GM21717 (cell line): ENCODE results near the gene FASTKD3.

Source experiments
- ATAC-seq: cut with Tn5 transposase; IDR thresholded peaks from one replicate; pipeline ENCODE4 v1.9.1; 2021; ENCODE audit warnings: mild to moderate bottlenecking, moderate library complexity; ENCODE audit not compliant: unreplicated experiment

FASTKD3 gene

DNA sequence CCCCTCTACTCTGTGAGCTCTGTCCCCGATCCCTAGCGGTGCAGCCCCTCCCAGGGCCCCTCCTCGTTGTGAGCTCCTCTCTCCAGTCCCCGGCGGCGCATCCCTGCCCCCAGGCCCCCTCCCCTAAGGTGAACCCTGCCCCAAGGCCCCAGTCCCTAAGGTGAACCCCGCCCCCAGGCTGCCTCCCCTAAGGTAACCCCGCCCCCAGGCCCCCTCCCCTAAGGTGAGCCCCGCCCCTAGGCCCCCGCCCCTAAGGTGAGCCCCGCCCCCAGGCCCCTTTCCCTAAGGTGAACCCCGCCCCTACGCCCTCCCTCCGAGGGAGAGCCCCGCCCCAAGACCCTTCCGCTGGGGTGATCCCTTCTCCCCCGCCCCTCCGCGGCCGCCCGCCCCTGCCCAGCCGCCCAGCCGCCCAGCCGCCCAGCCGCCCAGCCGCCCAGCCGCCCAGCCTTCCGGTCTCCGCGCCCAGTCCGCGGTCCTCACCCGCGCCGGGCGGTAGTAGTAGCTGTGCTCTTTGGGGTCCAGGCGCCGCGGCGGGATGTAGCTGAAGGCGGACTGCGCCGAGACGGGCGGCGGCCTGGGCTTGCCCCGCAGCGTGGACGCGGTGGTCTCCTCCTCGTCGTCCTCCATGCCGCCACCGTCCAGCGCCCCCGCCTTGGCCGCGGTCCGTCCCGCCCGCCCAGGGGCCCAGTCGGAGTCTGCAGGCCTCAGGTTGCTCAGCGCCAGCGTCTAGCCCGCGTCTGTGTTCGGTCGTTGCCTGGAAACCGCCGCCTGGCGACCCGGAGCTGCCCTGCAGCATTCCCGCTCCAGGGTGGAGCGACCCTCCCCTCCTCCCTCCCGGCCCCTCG, 18.2 kb downstream of the FASTKD3 start, which contains the start of gene CFAP90:
TSS of gene CFAP90 (minus strand) at position 739 of the 845 bp plus-strand sequence. CDS start at position 627, 112 bp downstream.
- ATAC-seq: no peak

DNA sequence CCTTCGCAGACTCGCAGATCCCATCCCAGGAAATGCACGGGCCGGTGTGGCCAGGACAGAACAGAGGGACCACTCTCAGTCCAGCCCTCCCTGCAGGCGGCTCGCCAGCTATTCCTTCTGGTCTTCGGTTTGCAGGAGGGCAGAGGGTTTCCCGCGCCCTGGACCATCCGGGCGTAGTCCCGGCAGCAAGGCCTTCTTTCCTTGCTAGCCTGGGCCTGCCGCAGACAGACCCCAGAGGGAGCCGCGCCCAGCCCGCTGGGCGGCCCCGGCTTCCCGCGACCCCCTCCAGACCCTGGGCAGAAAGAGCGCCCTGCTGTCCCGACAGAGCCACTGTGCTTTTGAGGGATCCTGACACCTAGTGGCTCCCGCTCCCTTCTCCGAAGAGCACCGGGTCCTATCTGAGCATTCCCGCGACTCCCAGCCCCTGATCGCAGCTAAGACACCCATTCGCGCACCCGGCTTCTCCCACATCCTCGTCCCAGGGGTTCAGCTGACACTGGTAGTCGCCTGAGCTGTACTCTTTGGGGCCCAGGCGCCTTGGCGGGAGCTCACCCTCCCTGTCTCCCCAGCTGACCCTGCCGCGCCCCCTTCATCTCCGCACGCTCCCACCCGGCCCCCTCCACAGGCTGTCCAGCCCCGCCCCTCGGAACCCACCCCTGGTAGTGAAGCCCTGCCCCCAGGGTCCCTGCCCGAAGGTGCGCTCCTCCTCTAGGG, 19.0 kb downstream of the FASTKD3 start:
- no peak for ATAC-seq

DNA sequence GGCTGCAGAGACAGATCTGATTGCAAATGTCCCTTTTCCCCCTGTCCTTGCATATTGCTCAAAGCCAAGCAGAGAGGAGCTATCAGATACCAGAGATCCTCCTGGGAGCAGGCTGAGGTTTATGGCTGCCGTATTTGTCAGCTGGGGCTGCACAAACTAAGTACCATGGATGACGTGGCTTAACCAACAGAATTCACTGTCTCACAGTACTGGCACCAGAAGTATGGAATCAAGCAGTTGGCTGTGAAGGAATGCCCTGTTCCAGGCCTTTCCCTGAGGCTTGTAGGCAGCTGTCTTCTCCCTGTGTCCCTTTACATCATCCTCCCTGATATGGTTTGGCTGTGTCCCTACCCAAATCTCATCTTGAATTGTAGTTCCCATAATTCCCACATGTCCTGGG, 20.5 kb downstream of the FASTKD3 start:
- no peak for ATAC-seq

DNA sequence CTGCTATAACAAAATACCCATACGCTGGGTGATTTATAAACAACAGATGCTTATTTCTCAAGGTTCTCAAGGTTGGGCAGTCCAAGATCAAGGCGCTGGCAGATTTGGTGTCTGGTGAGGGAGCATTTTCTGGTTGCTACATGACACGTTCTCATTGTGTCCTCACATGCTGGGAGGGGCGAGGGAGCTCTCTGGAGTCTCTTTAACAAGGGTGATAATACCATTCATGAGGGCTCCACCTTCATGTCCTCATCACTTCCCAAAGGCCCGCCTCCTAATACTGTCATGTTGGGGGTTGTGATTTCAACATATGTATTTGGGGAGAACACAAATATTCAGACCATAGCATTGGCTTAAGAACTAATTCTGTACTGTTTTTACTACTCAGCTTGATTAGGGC, 22.5 kb downstream of the FASTKD3 start:
- no peak for ATAC-seq

DNA sequence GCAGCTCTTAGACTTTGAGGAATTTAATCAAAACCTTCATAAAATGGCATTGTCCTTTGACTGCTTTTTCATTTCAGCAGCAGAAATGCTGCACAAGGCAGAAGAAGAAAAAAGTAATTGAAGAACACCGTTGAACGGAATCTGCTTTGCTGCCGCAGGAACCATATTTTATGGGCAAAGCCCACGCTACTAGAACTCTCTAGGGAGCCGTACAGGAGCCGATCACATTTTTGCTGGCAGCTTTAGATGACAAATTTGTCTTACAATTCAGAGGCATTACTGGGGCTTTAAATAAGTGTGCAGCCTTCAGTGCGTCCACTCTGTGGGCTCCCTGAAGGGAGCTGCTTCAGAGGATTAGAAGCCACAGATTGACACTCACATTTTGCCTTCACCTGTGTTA, 23.3 kb downstream of the FASTKD3 start:
- ATAC-seq: no peak

DNA sequence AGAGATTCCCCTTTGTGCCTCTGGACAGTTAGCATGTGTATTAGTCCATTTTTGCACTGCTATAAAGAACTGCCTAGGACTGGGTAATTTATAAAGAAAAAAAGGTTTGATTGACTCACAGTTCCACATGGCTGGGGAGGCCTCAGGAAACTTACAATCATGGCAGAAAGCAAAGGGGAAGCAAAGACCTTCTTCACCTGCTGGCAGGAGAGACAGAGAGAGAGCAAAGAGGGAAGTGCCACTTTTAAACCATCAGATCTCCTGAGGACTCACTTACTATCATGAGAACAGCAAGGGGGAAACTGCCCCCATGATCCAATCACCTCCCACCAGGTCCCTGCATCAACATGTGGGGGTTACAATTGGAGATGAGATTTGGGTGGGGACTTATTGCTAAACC, 23.9 kb downstream of the FASTKD3 start:
- no peak for ATAC-seq

DNA sequence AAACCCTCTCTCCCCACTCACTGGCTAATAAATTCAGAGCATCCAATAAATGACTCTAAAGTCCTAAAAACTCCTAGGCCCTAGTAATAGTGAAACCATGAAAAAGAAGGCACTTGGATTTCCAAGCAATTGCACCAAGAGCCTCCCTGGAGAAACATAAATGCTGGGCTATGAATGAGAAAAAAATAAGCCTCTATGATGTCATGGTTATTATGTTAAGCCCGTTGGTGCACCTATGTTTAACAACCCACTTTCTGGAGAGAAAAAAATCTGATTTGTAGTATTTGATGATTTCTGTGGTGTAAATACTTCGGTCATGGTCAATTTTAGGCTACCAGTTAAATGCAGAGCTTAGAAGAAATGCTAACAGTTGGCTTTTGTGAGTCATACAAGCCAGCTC, 26.3 kb downstream of the FASTKD3 start:
- ATAC-seq: no peak

DNA sequence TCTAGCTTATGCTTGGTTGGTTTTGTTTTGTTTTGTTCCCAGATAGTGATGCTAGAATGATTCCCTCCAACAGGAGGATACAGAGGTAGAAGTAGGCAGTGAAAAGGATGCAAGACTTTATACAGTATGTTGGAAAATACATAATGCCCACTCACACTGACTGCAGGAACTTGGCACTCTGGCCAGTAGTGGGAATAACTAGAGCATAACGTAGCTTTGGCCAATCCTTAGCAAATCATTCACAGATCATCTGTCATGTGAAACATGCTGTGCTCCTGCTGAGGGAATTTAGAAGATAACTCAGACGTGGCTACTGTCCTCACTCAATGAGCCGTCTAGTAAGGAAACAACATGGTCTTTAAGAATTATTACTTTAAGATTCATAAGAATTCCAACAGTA, 31.4 kb downstream of the FASTKD3 start:
- no peak for ATAC-seq

DNA sequence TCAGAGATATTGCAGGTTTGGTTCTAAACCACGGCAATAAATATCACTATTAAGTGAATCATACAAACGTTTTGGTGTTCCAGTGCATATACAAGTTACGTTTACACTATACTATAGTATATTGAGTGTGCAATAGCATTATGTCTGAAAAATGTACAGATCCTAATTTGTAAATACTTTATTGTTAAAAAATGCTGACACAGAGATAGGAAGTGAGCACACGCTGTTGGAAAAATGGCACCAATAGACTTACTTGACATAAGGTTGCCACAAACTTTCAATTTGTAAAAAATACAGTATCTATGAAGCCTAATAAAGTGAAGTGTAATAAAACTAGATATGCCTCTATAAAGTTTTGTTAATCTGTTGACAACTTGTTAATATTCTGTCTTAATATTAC, 33.8 kb downstream of the FASTKD3 start:
- no peak for ATAC-seq

DNA sequence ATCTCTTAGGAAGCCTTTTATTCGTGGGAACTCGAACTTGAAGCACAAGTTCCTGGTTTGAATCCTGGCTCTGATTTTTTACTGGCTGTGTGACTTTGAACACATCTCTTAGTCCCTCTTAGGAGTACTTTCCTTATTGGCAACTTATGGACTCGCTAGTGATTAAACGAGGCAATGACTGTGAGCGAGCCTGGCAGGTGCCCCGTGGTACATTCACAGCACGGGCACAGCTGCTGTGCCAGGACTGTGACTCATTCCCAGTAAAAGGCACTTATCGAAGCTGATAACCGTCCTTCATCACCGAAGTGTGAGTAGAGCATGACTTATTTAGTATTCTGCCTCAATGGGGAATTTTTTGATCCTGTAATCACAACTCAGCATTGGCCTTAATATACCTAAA, 40.6 kb downstream of the FASTKD3 start:
- ATAC-seq: no peak

DNA sequence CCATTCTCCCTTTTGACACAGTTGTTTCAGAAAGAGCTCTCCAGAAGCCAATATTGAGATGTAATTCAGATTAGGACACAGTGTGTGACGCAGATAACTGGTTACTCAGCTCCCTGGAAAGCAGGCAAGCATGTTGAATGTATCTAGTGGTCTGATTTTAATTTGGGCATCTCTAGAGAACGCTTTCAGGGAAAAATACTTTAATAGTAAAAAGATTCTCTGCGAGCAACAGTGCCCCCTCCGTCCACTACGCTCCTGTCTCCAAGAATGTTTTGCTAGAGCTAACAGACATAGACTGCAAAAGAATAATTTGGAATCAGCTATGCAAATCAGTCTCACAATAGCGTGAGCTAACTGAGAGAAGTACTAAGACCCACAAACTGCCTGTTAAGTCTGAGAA, 41.2 kb downstream of the FASTKD3 start:
- ATAC-seq: no peak

DNA sequence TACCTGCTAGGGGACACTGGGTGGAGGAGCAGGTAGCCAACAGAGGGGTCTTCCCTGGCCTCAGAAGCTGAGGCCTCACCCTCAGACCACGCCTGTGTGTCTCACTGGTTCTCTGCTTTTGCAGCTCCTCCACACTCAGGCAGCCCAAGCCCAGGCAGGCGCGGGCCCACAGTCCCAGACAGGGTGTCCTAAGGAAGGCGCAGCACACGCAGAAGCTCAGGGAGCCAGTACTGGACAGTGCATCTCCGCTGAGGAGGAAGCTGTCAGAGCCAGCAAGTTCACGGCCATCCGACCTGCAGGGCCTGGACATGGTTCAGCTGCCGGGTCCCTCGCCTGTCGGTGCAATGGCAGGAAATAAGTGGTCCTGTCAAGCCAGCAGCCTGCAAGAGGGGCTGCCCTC, 43.2 kb downstream of the FASTKD3 start:
- no peak for ATAC-seq

DNA sequence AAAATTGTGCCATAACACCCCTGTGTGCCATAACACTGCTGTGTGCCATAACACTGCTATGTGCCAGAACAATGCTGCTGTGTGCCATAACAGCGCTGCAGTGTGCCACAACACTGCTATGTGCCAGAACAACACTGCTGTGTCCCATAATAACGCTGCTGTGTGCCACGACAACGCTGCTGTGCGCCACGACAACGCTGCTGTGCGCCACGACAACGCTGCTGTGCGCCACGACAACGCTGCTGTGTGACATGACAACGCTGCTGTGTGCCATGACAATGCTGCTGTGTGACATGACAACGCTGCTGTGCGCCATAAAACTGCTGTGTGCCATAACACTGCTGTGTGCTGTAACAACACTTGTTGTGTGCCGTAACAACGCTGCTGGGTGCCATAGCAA, 43.8 kb downstream of the FASTKD3 start:
- ATAC-seq: no peak

DNA sequence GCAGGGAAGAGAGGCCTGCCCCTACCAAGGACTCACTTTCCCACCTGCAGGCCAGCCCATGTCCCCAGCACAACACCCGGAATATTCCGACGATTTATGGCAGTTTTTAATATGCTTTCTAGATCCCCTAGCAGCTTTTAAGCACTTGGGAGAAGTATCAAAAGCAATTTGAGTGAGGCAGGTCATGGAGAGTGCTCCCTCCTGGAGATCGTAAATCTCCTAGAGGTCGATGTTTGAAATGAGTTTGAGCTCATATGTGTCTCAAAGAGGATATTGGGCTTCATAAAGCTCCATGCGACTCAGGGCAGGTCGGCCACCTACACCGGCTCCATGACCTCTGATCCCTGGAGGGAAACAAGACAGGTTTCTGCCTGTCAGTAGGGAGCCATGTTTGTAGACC, 45.2 kb downstream of the FASTKD3 start:
- no peak for ATAC-seq

DNA sequence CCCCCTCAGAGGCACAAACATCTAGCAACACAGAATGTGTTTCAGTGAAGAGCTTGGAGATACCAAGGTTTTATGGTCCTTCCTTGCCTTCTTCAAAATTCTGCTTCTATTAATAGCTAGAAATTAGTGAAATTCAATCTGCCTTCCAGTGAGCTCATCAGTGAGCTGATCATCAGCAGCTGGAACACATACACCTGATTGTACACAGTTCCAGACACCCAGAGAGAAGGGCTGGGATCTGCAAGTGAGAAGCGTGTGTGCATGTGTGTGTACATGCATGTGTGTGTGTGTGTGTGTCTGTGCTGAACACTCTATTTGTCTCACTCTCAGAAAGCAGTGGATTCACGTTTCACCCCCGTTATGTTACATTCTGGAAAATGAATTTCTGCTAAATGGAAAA, 46.4 kb downstream of the FASTKD3 start:
- ATAC-seq: no peak

DNA sequence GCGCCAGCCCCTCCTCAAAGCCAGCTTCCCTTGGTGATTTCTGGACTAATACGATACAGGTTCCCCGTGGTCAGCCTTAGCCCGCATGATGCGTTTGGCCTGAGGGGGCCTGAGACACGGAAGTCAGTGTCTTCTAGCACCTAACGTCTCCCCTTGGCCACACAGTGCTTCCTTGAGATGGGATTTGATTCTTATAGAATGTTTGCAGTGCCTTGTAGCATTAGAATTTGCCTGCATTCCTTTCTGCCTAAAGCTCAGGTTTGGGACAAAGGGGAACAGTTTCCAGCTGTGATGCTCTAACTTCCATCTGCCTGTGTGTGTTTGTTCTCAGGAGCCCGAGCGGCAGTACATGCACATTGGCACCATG, 52.3 kb downstream of the FASTKD3 start:
- ATAC-seq: no peak

DNA sequence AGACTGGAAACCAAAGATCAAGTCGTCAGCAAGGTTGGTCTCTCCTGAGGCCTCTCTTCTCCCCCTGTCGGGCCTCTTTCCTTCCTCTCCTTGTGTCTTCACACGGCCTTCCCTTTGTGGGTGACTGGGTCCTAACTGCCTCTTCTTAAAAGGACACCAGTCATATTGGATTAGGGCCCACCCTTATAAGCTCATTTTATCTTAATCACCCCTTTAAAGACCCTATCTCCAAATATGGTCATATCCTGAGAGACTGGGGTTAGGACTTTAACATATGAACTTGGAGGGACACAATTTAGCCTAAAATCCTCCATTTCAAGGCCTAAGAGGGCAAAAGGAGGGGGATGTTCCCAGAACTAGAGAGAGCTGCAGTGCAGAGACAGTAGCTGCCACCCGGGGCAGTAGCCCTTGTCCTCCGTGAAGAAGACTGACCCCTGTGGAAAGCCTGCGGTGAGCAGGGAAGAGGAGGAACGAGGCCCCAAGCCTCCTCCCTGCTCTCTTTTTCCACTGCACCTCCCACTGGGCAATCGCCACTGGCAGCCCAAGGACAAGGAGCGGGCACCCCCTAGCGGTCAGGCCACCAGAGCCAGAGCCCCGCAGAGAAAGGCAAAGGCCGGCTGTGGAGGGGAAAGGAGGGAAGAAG, 52.8 kb downstream of the FASTKD3 start:
- ATAC-seq: peak; percentile 80

DNA sequence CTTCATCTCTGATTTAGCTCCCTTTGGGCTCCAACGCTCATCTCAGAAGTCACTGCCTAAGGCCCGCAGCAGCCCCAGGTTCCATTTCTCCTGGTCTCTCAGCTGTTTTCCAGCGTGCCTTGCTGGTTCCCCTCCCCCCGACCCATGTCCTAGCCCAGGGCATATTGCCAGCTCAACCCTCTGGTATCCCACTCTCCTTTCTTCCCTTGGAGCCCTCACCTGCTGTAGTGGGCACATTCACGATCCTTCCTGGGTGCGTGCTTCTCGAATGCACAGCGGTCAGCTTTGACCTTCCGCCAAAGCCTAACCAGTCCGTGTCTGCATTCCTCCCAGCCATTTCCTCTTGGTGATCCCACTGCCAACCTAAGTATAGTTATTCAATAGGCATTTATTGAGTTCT, 54.0 kb downstream of the FASTKD3 start:
- ATAC-seq: no peak

DNA sequence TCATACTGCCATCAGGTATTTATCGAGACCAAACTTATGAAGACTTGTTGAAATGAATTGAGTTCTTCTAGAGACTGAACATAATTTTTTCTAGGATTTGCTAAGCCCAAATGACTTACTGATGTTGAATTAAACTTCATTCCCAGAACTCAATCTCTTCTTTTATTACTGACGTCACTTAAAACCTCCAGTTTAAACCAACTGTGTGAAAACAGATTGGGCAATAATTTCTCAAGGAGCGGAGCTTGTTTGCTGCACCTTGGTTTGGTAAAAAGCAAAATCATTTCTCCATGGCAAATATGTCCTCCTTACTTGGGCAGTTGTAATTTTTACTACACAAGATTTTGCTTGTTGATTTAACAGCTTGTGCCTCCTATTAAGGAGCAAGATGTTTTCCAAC, 55.3 kb downstream of the FASTKD3 start:
- ATAC-seq: no peak

DNA sequence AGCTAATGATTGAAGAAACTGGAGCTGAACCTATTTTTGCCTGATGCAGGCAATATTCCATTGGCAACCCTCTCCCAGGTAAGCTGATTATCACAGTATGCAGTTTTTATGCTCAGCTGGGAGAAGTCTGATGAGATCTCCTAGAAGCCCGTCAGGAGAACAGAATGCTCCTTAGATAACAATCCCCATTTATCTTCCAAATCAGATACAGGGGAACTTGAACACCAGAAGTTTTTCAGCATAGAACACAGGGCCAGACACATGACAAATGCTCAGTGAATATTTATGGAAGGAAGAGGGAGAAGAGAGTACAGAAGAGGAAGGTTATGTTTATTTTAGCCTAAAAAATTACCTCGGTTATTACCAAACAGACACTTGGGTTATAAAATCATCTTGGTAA, 55.8 kb downstream of the FASTKD3 start:
- no peak for ATAC-seq

DNA sequence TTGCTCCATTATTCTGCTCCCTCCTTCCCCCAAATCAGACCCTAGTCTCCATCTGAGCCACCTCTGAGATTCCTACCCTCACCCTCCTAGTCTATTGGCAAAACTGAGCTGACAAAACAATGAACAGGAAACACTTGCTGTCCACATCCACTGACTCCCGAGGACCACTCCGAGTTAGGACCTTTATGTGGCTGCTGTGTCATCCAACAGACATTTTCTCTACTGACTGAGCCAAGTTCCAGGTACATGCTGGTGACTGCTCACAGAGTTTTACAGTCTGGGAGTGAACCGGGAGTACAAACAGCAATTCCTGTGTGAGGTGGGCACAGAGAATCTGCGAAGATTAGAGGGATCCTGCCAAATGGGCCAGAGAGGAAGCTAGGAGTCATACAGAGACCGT, 57.1 kb downstream of the FASTKD3 start:
- ATAC-seq: no peak
